Stromal cell of bone marrow (primary cell): Measurements from ENCODE around the gene PIKFYVE.
"Not testable (repeated sequence)": the region's sequence is repeated elsewhere in the genome, so short reads cannot be mapped to it uniquely, and the experiment has no call there.

Experiments used
- DNase-seq: peaks from one replicate; pipeline ENCODE4 v3.0.0-alpha.2; 2012; ENCODE audit warnings: low read depth

PIKFYVE gene

GRCh38 chr2:208265801-208266552 is at the start of gene PIKFYVE:
TSS of gene PIKFYVE (plus strand) at chr2:208266255. CDS start at chr2:208271520, 5,265 bp downstream.
- peak; percentile 98 for DNase-seq

GRCh38 chr2:208221873-208222272 is 44.2 kb upstream of the PIKFYVE start:
- DNase-seq: not testable (repeated sequence)

DNA sequence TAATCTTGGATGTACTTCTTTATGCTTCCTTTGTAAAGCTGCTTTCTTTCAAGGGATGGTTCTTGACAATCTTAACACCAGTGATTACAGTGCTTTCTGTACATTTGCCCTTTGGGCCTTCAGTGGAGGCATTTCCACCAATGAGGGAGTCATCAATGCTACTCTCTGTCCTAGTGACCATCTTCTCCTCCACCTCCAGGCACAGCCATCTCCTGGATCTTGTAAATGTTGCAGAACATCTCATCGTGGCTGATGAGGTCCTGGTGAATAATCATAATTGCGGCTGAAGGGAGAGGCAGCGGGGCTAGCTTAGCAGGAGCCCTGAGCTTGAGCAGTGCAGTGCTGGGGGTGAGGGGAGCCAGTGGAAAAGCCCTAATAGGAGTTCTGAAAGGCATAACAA is 43.7 kb upstream of the PIKFYVE start:
- DNase-seq: peak; percentile 36

- no peak for DNase-seq
Measured at GRCh38 chr2:208224802-208225201, 41.3 kb upstream of the PIKFYVE start.

- no peak for DNase-seq
Measured at GRCh38 chr2:208227581-208228232, 38.3 kb upstream of the PIKFYVE start.

- no peak for DNase-seq
Measured at GRCh38 chr2:208228476-208228875, 37.6 kb upstream of the PIKFYVE start.

DNA sequence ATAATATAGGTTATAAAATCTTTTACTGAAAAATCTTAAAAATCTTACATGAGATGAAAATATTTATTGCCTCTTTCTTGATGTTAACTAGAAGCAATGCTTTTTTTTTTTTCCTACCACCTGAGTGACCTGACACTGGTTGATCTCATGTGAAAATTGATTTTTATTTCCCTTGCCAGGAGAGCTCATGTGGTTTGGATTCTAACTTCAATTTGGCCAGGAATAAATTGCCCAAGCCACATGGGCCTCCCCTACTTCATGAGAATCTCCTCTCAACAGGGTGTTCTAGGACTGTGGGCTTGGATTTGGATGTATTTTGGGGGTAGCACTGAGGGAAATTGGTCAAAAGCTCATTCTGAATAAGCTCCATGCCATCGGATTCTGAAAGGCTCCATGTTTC is 31.3 kb upstream of the PIKFYVE start:
- no peak for DNase-seq

DNA sequence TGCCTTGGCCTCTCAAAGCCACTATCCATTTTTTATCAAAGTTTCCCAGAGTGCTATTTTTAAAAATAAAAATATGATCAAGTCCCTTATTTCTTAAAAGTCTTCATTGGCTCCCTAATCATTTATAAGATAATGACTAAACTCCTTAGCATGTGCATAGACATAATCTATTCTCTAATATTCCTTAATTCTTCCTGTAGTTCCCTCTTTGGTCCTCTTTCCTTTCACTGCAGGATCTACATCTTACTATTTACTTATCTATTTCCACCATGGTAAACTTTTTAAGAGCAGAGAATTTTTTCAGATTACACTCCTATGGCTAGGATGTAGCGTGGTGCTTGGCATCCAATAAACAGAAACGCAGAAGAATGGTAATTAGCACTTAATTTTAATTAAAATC is 30.2 kb upstream of the PIKFYVE start:
- DNase-seq: no peak

DNA sequence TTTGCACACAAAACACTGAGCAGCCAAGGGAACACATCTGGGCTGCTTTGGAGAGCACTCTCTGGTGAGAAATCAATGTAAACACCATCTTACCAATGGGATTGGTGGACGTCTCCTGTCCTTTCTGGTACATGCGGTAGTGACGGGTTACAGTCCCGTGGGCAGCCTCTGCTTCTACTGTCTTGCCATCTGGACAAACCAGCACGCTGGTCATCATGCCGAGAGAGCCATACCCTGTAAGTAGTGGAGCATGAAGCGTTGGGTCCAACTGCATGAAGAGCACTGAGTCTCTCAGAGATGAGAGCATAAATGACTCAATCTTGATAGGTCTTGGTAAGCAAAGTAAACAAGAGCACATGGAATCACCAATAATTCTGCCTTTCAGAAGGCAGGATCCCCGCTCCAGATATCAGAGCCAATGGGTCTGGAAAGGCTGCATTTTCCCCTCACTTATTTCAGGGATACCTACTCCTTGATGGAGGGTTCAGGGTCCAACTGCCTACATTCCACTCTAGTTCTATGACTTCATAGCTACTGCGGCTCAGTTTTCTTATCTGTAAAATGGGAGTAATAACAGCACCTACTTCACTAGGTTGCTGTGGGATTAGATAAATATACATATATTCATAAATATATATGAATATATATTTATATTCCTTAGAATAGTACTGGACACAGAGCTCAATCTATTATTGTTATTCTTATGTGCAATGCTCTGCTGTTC is 26.1 kb upstream of the PIKFYVE start:
- DNase-seq: no peak

DNA sequence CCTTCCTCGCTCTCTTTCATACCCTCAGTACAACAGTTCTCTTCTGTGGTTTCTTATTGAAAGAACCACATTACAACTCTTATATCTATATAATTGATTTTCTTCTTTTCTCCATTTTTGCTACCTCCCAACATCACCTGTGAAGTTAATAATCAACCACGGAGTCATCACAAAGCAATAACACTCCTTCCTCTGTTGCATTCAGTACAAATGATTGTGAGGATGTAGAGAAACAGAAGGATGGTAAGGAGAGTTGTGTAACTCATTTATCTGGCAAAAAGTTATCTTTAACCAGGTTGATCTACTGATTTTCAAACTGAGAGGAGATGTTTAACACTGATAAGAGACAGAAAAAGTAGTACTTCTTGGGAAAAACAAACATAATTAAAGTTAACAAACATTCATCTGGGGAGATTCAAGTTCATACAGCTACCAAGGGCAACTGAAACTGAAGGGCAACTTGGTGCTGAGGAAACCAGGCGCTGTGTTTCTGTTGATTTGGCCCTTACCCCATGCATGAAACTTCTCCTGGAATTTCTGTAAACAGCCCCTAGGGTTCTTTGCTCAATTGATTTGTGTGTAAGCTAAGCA is 25.3 kb upstream of the PIKFYVE start:
- DNase-seq: no peak

DNA sequence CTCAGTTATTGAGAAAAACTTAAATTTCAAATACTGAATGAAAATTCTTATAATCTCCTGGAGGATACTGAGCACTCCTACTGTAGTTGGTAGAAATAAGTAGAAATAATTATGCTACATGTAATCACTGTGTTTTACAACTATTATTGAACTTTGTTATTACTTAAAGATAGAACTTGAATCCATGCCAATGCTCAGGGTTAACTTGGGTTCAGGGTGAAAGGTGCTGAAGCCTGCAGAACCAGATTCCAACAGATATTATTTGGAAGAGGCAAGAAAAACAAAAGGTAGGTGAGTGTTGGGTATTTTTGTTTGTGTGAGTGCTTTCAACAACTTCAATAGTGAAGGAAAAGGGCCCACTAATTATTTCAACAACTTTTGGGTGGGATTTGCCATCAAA is 21.6 kb upstream of the PIKFYVE start:
- no peak for DNase-seq

- no peak for DNase-seq
Measured at GRCh38 chr2:208245746-208246145, 20.3 kb upstream of the PIKFYVE start.

GRCh38 chr2:208248601-208249000 is 17.5 kb upstream of the PIKFYVE start:
- DNase-seq: no peak

- DNase-seq: no peak
Measured at GRCh38 chr2:208249296-208249695, 16.8 kb upstream of the PIKFYVE start.

DNA sequence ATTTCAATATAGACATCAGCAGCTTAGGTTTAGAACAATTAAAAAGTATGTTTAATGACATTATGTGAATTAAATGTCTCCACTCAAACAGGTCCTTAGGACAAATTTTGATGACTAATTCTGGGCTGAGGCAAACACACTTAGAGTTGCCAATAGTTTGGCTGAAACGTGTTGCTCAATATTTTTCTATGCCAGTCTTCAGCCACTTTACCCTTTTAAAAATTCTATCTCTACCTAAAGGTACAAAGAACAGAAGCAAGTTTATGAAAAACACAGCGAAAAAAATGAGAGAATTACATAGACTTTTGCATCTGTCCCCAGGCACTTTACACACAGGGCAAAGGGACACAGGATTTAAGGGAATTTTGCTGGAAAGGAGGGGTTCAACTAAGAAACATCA is 15.7 kb upstream of the PIKFYVE start:
- peak; percentile 20 for DNase-seq

DNA sequence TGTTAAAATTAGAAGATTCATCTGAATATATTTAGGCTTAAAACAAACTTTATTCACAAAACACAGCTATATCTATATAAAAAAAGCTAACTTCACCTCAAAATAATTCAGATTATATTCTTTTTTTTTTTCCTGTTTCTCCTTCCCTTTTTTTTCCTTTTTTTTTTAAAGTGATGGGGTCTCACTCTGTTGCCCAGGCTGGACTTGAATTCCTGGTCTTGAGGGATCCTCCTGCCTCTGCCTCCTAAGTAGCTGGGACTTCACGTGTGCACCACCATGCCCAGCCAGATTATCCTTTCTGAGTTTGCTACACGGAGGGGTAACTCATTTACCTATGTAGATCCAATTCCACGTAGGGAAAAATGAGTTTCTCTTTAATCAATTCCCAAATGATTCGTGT is 15.0 kb upstream of the PIKFYVE start:
- DNase-seq: no peak

DNA sequence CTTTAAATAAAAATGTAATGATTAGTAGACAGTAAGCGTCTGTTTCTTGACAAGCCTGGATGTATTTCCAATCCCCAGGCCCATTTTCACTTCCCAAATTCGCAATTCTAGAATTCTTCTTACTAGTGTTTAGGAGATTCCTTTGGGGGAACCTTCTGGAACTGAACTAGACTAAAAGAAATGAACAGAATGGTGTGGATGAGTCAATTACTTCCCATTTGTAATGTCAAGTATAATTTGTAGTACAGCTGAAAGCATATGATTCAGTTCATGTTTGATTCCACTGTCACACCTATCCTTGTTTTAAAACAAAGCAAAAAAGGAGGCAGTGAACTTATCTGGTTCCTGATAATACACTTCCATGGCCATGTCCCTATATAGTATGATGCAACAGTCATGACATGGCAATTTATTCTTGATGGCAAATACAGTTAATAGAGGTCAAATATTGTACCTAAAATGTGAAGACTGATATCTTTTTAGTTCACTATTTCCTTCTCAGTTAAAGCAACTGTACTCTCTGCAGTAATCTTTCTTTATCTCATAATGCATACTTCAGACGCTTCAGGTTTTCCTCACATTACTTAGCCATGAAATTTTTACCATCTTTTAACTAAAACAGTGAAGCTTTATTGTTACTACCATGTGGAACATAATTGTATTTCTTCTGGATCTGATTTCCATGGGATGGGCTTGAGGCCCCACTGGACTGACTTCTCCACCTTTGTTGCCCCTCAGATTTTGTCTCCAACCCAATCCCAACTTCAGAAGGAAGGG is 13.2 kb upstream of the PIKFYVE start:
- no peak for DNase-seq

- no peak for DNase-seq
Measured at GRCh38 chr2:208253600-208254117, 12.4 kb upstream of the PIKFYVE start.

DNA sequence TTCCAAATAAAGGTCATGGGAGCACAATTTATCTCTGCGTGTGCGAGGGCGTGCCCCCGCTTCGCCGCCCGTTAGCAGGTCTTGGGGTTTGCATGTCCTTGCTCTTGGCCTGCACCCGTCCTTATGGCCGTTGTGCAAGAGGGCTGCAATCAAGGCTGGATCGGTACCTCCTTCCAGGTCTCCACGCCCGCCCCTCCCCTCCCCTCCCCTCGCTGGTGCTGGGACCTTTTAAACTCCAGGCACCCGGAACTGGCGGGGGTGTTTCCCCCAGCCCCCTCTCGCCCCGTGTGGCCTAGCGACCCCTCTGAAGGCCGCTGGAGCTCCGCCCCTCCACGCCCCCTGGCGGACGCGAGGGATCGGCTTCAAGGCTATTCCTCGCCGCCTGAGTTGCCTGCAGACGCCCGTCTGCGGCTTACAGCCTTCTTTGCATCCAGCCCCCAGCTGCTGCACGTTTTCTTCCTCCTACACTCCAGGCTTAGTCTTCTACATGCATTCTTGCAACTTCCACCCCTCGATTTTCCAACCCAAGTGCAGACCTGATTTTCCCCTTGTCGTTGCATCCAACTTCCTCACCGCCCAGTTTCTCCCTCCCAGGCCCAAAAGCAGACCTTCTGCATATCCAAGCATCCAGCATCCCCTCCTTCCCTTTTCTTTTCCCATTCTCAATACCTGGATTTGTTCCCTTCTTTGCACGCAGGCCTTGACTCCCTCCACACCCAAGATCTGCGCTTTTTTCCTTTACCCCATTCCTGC is 11.8 kb upstream of the PIKFYVE start:
- peak; percentile 53 for DNase-seq

DNA sequence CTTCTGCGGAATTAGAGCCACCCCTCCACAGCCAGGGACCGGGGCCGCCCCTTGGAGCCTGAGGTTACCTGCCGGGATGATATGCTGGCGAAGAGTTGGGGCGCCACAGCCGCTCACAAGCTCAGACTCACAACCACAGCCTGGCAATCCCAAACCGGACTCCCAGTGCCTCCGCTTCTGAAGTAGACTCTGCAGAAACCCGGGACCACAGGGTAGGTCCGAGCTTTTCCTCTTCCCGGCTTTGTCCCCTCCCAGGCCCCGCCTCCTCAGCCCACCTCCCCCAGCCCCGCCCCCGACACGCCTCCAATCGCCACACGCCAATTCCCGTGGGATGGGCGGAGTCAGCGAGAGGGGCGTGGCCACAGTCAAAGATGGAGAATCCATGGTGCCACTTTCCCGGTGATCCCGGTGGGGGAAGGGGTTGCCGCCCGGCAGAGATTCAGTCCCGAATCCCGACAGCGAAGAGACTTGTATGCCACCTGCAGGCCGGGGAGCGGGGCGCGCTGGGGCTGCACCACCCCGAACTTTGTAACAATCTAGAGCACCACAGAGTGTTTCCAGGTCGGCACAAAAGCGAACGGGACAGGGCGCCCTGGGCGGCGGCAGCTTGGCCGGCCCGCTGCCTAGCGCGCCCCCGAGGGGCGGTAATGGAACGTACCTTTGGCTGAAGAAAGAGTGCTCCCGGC is 11.0 kb upstream of the PIKFYVE start, which contains the start of gene IDH1:
Gene IDH1, minus strand, starts transcription at position 201 of the 686 bp plus-strand sequence. CDS start 3,520 bp downstream, outside the sequence.
- peak; percentile 89 for DNase-seq
